Left forelimb (tissue), 1 donor: ENCODE measurements around the gene CRYGN.

Experiments used
- DNase-seq: peaks from one replicate; pipeline ENCODE4 v3.0.0-alpha.2; 2018; ENCODE audit warnings: low spot score

Gene CRYGN

GRCh38 chr7:151391358-151391730 lies 48.6 kb downstream of the CRYGN start:
- no peak for DNase-seq

- DNase-seq: no peak
These were observed 49.2 kb downstream of the CRYGN start for GRCh38 chr7:151390598-151391357.

GRCh38 chr7:151389768-151390597 lies 50.0 kb downstream of the CRYGN start:
- no peak for DNase-seq

- DNase-seq: no peak
These were observed 50.7 kb downstream of the CRYGN start for GRCh38 chr7:151389096-151389767.

- DNase-seq: no peak
These were observed 51.5 kb downstream of the CRYGN start for GRCh38 chr7:151388430-151388829.

GRCh38 chr7:151388007-151388297 lies 52.0 kb downstream of the CRYGN start:
- DNase-seq: no peak

GRCh38 chr7:151387161-151388006 lies 52.6 kb downstream of the CRYGN start:
- DNase-seq: no peak

- DNase-seq: no peak
These were observed 53.4 kb downstream of the CRYGN start for GRCh38 chr7:151386301-151387160.

- DNase-seq: no peak
These were observed 54.2 kb downstream of the CRYGN start for GRCh38 chr7:151385626-151386300.

- no peak for DNase-seq
These were observed 54.9 kb downstream of the CRYGN start for GRCh38 chr7:151384776-151385625.

- no peak for DNase-seq
These were observed 55.6 kb downstream of the CRYGN start for GRCh38 chr7:151384352-151384697.

GRCh38 chr7:151383638-151384351 lies 56.1 kb downstream of the CRYGN start:
- DNase-seq: no peak

GRCh38 chr7:151382079-151382885 lies 57.7 kb downstream of the CRYGN start:
- DNase-seq: no peak

GRCh38 chr7:151381348-151382078 lies 58.4 kb downstream of the CRYGN start:
- DNase-seq: no peak

- no peak for DNase-seq
These were observed 58.9 kb downstream of the CRYGN start for GRCh38 chr7:151381098-151381347.

GRCh38 chr7:151380199-151381097 lies 59.5 kb downstream of the CRYGN start:
- no peak for DNase-seq
